GM12878 (cell line): ENCODE results near the gene LGALS4. TPM values are rescaled to one million over a fixed set of nuclear protein-coding genes. Genes with fewer than 3 reads are reported as not detected.

Source experiments
- ETV6 ChIP-seq, 2 experiments: fragments of 450-650 bp in 1 of 2; IDR thresholded peaks in 1 of 2; conservative IDR thresholded peaks in 1 of 2; 2 replicates each; pipeline ENCODE4 v1.6.1; 2014; ENCODE audit warnings: antibody characterized with exemption in 1 of 2, borderline replicate concordance in 1 of 2, low read depth in 1 of 2, mild to moderate bottlenecking in 1 of 2, moderate library complexity in 1 of 2
- NBN ChIP-seq: fragments of 450-650 bp; IDR thresholded peaks from 2 replicates; pipeline ENCODE4 v1.6.1; 2016
- NR2C2 ChIP-seq: IDR thresholded peaks from 2 replicates; pipeline ENCODE4 v1.6.1; 2011; ENCODE audit warnings: borderline replicate concordance, low read depth; ENCODE audit not compliant: control insufficient read depth, insufficient read length
- NRF1 ChIP-seq: conservative IDR thresholded peaks from 2 replicates; pipeline ENCODE4 v1.6.1; 2011; ENCODE audit warnings: mild to moderate bottlenecking, low read depth, low read length, improper control_type of control experiment
- PKNOX1 ChIP-seq: fragments of 450-650 bp; IDR thresholded peaks from 2 replicates; pipeline ENCODE4 v1.6.1; 2016; ENCODE audit warnings: mild to moderate bottlenecking
- PML ChIP-seq: IDR thresholded peaks from 2 replicates; pipeline ENCODE4 v1.6.1; 2012; ENCODE audit warnings: low read length, inconsistent platforms
- RAD51 ChIP-seq: fragments of 450-650 bp; IDR thresholded peaks from 2 replicates; pipeline ENCODE4 v1.6.1; 2016; ENCODE audit warnings: moderate library complexity, mild to moderate bottlenecking, inconsistent platforms
- RBBP5 ChIP-seq: fragments of 200-600 bp; sonication (generic); conservative IDR thresholded peaks from 2 replicates; pipeline ENCODE4 v1.6.1; 2016
- SMAD5 ChIP-seq: IDR thresholded peaks from 2 replicates; pipeline ENCODE4 v1.6.1; 2016; ENCODE audit warnings: antibody characterized with exemption, low read depth
- SMC3 ChIP-seq: IDR thresholded peaks from 2 replicates; pipeline ENCODE4 v1.6.1; 2011; ENCODE audit warnings: low read length, improper control_type of control experiment, borderline replicate concordance
- SPI1 ChIP-seq: IDR thresholded peaks from 2 replicates; pipeline ENCODE4 v1.6.1; 2011; ENCODE audit warnings: low read depth, mild to moderate bottlenecking, low read length, moderate library complexity, borderline replicate concordance; ENCODE audit not compliant: insufficient read depth
- SREBF1 ChIP-seq: IDR thresholded peaks from 2 replicates; pipeline ENCODE4 v1.6.1; 2012; ENCODE audit warnings: mild to moderate bottlenecking, low read length
- STAT3 ChIP-seq: IDR thresholded peaks from 2 replicates; pipeline ENCODE4 v1.6.1; 2011; ENCODE audit warnings: low read depth, low read length, improper control_type of control experiment
- TCF3 ChIP-seq: IDR thresholded peaks from 2 replicates; pipeline ENCODE4 v1.6.1; 2012; ENCODE audit warnings: low read depth, mild to moderate bottlenecking, low read length, borderline replicate concordance; ENCODE audit not compliant: insufficient read depth
- USF2 ChIP-seq: IDR thresholded peaks from 2 replicates; pipeline ENCODE4 v1.6.1; 2011; ENCODE audit warnings: low read depth, low read length, improper control_type of control experiment, borderline replicate concordance
- ZBTB11 ChIP-seq: fragments of 450-650 bp; formaldehyde crosslinking; IDR thresholded peaks from 2 replicates; pipeline ENCODE4 v1.5.0; 2022; ENCODE audit warnings: mild to moderate bottlenecking, missing genetic modification characterization
- ZNF384 ChIP-seq: IDR thresholded peaks from 2 replicates; pipeline ENCODE4 v1.6.1; 2012; ENCODE audit warnings: low read depth, mild to moderate bottlenecking, low read length, improper control_type of control experiment, borderline replicate concordance
- polyA plus RNA-seq, 11 experiments: library from polyadenylated mRNA; depleted of rRNA in 4 of 11; unstranded in 6 of 11; stranded (reverse) in 5 of 11; fragments of >200 nt; fragmentation: Nextera tagmentation in 4 of 11; fragmentation: Illumina TruSeq in 1 of 11; extraction: Ambion mirVana in 4 of 11; extraction: Trizol in 1 of 11; gene quantifications; 1 replicate in 1 of 11; 2 replicates in 10 of 11; pipeline versions ENCODE4 v1.2.1 to v1.2.3, GENCODE V29; 2011 to 2016; ENCODE audit warnings: inconsistent platforms in 2 of 11, missing spikeins in 2 of 11, low read depth in 1 of 11
- total RNA-seq, 4 experiments: library from RNA; depleted of rRNA in 3 of 4; stranded (reverse); fragments of >200 nt in 3 of 4; fragmentation: Illumina TruSeq in 1 of 4; extraction: Trizol in 1 of 4; gene quantifications; 2 replicates each; pipeline versions ENCODE4 v1.2.1 to v1.2.3, GENCODE V29; 2013 to 2021
- TF ChIP-seq, protein P1 (sequence below): fragments of 450-650 bp; IDR thresholded peaks from 2 replicates; pipeline ENCODE4 v1.6.1; 2017; ENCODE audit warnings: mild to moderate bottlenecking
- TF ChIP-seq, protein P2 (sequence below): IDR thresholded peaks from 2 replicates; pipeline ENCODE4 v1.6.1; 2012; ENCODE audit warnings: low read depth, low read length, improper control_type of control experiment

The LGALS4 gene
- total and polyA plus RNA-seq, 10 of the 15 experiments (the other 5 are each of a cell fraction or from before 2014, with no cell fraction given) = 0.13 to 2.1 (median 0.26) TPM; not detected in 4

- TF ChIP-seq SPI1 = peak; percentile 64; the same call in 1 of the 2 replicates
- peak; percentile 65; the same call in 1 of the 2 replicates for TF ChIP-seq NBN
- TF ChIP-seq TCF3 = no peak
- TF ChIP-seq, protein P1, sequence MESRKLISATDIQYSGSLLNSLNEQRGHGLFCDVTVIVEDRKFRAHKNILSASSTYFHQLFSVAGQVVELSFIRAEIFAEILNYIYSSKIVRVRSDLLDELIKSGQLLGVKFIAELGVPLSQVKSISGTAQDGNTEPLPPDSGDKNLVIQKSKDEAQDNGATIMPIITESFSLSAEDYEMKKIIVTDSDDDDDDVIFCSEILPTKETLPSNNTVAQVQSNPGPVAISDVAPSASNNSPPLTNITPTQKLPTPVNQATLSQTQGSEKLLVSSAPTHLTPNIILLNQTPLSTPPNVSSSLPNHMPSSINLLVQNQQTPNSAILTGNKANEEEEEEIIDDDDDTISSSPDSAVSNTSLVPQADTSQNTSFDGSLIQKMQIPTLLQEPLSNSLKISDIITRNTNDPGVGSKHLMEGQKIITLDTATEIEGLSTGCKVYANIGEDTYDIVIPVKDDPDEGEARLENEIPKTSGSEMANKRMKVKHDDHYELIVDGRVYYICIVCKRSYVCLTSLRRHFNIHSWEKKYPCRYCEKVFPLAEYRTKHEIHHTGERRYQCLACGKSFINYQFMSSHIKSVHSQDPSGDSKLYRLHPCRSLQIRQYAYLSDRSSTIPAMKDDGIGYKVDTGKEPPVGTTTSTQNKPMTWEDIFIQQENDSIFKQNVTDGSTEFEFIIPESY = no peak
- TF ChIP-seq SMC3 = no peak
- peak; percentile 59; the same call in 1 of the 2 replicates for TF ChIP-seq SMAD5
- no peak; the same call in 1 of the 2 replicates for TF ChIP-seq PKNOX1
- peak; percentile 85 for TF ChIP-seq ZNF384
- TF ChIP-seq NR2C2 = no peak
- TF ChIP-seq NRF1 = peak; percentile 97
- TF ChIP-seq, protein P2, sequence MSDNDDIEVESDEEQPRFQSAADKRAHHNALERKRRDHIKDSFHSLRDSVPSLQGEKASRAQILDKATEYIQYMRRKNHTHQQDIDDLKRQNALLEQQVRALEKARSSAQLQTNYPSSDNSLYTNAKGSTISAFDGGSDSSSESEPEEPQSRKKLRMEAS = peak; percentile 89
- no peak for TF ChIP-seq USF2
- TF ChIP-seq RAD51 = no peak
- TF ChIP-seq STAT3 = no peak
- no peak for TF ChIP-seq ZBTB11 (CRISPR knock-in tag)
- no peak for TF ChIP-seq PML
- TF ChIP-seq ETV6 (conservative IDR thresholded peaks at IDR 0.05 in 1 of 2, IDR thresholded peaks at IDR 0.05 in 1 of 2; ENCODE audit: borderline replicate concordance in 1 of 2, low read depth in 1 of 2) = no peak
- no peak for TF ChIP-seq SREBF1
- TF ChIP-seq RBBP5 = no peak
Measured at GRCh38 chr19:38849147-38849859, 36.6 kb upstream of the LGALS4 start (continued).
